GM18951 (cell line): ENCODE results near the gene SLC23A3.

Experiments
- POLR2A ChIP-seq: IDR thresholded peaks from 4 replicates; pipeline ENCODE4 v1.6.1; 2011; ENCODE audit warnings: mild to moderate bottlenecking; ENCODE audit not compliant: insufficient read length, insufficient read depth; ENCODE audit errors: extremely low read depth
- in situ Hi-C: fragments of 300-500 bp; cut with MboI; formaldehyde crosslinking; loops from one replicate; pipeline ENCODE4 v1.12.0; 2022; ENCODE audit warnings: low sequenced_read_pairs, mixed read lengths, inconsistent platforms; ENCODE audit not compliant: unreplicated experiment

Gene SLC23A3

DNA sequence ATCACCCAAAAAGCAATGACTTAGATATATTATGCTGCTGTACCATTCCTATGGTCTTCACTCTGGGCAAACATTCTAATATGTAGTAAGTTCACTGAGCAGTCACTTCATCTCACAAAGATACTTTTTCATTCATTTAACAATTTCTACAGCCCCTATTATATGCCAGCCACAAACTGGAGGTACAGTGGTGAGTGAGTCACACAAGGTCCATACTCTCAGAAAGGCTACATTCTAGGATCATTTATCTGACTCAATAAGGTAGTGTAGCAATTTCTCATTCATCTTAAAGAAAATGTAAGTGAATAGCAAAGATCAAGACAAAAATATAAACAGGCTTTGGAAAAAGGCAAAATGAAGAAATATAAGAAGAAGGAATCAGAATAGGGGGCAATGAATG lies 49.7 kb downstream of the SLC23A3 start:
- in situ Hi-C loops: no loop called here
- no peak for TF ChIP-seq POLR2A

DNA sequence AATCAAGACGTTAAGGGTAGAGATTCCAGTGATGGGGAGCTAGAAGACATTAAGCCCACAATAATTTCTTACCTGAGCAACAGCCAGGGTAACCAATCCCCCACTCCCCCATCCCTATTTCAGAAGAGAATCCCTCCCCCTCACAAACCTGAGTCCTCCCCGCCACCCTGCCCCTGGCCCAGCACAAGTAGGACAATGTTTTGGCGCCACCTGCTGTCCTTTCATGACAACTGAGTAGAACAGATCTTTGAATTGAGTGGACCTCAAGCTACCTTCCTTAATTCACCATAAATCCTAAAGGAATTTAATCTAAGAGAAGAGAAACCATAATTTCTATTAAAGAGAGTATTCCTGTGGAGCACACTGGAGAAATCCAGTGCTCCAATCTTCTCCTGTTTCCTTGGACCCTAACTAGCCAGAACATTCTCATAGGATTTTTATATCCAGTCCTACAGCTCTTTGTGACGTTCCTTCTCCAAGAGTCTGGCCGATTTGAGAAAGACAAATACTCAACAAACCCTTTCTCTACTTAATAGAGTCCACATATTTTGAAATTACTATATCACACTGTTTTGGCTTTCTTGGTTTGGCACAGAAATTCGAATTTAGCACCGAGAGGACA lies 50.3 kb downstream of the SLC23A3 start:
- TF ChIP-seq POLR2A: no peak
- in situ Hi-C loops: no loop called here

DNA sequence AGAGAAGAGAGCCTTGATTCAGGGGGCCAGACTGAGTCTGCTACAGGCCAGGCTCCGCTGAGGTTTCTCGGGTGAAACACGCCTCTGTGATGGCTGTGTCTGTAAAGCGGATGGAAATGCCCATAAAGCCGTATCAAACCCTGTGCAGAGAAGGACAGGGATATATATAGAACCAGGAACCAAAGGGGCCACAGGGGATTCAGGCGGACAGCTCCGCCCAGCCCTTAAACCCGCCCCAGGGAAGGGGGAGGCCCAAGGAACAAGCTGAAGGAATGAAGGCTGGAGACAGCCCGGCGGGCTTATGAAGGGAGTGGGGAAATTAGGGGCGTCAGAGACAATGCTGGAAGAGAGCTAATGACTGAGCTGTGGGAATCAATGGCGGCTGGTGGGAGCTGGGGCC lies 51.3 kb downstream of the SLC23A3 start:
- TF ChIP-seq POLR2A: no peak
- in situ Hi-C loops: no loop called here

DNA sequence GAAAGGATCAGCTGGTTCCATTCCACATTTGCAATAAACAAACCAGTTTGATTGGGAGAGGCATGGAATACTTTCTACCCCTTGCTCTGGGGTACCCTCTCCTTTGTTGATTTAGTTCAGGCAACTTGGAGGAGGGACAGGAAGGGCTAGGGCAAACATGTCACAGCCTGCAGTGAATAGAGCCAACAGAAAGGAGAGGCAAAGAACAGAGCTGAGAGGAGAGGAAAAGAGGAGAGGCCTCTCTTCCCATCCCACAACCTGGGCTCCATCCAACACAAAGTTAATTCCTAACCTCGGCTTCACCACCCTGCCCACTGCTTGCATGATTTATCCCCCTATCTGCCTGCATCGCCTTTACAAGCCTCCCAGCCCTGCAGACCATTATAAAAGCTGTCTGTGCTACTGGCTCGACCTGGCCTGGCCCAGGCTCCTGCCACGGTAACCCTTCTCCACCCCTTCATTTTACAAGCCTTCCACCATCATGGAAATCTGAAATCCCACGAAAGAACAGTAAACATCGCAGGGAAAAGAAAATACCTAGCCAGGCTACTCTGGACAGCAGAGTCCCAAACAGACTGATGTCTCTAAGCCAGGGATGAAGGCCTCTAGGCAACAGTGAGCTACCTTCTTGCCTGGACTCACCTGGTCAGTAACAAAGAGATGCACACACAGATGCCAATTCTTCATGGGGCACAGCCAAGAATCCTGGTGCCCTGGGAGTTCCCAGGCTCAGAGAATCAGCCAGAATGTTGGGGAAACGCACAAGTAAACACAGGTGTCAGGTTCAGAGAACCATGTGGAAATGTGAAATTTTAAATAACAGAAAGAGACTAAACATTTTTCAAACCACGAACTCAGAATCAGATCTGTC lies 52.8 kb downstream of the SLC23A3 start:
- in situ Hi-C loops: no loop called here
- TF ChIP-seq POLR2A: no peak

DNA sequence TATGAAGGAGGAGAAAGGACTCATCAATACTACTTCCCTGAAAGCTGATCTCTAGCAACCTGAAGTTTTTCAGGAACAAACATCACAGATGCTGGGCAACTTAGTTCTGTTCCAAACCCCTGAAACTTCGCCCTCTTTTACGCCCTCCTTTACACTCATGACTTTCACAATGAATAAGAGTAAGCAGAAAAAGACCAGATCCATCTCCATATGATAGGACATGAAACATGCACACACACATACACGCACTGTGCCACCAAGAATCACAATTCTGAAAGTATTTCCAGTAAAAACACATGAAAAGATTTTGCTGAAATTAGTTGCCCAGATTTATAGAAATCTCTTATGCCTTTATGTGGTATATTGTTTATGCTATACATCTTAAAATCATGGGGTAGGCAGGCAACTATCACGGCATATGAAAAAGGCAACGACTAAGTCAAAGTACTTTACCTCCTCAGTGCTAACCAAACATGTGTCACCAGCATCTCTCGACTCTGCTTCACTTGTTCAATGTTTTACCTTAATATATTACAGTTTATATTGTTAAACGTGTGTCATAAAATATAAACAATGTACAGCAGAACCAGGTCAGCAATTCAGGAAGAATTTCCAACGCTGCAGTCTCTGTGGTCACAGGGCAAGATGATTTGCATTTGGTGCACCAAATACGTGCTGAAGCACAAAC lies 57.0 kb downstream of the SLC23A3 start:
- no peak for TF ChIP-seq POLR2A
- in situ Hi-C loops: no loop called here

DNA sequence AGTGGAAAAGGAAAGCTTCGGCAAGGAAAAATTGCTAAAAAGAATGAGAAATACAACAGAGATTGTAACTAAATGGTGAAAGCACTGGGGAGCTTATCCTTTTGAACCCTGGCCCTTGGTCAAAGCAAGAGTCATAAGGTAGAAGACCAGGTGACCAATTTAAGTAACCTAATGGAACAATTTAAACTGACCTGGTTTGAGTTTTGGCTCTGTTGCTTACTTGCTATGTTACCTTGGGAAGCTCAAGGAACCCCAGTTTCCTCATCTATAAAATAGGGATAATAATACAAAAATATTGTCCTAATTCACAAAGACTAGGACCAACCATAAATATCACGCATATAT lies 57.8 kb downstream of the SLC23A3 start:
- in situ Hi-C loops: no loop called here
- no peak for TF ChIP-seq POLR2A
